HG03045 (cell line): ENCODE results near the gene CTNND2.

Experiments
- ATAC-seq: cut with Tn5 transposase; IDR thresholded peaks from one replicate; pipeline ENCODE4 v1.9.1; 2021; ENCODE audit warnings: mild to moderate bottlenecking, moderate library complexity; ENCODE audit not compliant: unreplicated experiment

The CTNND2 gene

GRCh38 chr5:11531811-11532555 is 372.3 kb downstream of the CTNND2 start:
- no peak for ATAC-seq

GRCh38 chr5:11528720-11529119 is 375.5 kb downstream of the CTNND2 start:
- ATAC-seq = no peak

DNA sequence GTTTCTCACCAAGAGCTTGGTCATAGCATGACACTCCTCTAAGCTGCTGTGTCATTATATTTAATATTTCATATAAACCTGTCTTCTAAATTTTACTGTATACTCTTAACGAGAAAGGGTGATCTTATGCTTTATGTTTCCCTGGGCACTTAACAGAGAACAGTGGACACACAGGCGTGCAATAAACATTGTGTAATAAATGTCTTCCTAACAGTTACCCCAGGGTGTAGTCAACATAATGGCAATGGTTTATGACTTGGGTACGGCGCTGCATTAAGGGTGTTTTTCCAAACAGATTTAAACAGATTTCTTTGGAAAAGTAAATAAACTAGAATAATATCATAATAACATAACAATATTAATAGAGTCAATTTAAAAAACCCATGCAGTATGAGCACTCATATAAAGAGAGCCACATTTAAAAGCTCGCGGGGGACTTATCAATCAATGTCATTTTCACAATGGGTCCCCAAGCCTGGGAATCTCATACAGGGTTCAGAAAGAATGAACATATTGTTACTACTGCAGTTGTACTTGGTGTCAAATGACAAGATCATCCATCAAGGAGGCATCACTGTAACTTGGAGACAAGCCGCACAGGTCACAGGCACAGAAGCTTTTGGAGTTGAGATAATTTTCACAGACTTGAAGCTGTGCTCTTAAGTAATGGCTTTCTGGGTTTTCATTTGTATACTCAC is 376.4 kb downstream of the CTNND2 start:
- no peak for ATAC-seq

GRCh38 chr5:11525020-11525419 is 379.2 kb downstream of the CTNND2 start:
- no peak for ATAC-seq

DNA sequence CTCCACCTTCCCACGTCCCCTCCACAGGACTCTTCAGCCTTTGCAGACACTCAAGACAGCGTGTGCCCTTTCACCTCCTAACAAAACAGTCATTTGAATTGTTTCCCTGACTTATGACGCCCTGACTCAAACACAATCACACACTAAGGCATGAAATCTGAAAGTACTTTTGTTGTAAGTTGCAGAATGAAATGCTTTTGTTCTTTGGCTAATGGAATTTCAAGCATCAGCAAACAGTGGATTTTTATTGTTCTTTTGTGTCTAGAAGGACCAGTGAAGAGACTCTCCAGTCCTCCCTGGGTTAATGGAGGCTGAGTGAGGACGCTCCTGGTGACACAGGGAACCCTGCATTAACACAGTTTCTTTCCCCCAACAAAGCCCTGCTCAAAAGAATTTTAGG is 380.1 kb downstream of the CTNND2 start:
- no peak for ATAC-seq

GRCh38 chr5:11522796-11523195 is 381.4 kb downstream of the CTNND2 start:
- no peak for ATAC-seq

DNA sequence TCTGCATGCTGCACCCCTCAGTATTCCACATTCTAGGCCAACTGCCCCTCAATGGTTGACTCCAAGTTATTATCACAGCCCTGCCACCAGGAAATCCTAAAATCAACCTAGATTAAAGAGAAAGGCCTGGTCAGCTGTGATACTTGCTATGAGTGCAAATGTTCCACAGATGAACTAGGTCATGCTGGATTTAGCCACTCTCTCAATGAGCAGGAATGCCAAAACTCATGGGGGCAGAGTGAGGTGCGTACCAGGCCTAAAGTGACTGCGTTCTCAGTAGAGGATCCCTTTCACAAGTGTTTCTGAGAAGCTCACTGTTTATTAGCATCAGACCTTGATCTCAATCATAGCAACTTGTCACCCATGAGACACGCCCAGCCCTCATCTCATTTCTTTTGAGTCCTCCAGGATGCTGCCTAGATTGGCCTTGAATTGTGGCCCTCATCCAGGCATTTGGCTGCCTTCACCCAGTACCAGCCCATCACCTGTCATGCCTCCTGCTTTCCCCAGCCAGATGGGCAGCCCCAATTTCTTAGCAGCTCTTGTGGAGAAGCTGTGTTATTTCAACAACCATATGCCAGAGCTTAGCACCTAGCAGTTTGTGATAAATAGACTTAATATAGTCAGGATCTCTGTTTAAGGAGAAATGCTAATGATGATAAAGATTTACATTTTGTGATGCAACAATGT is 383.9 kb downstream of the CTNND2 start:
- no peak for ATAC-seq

DNA sequence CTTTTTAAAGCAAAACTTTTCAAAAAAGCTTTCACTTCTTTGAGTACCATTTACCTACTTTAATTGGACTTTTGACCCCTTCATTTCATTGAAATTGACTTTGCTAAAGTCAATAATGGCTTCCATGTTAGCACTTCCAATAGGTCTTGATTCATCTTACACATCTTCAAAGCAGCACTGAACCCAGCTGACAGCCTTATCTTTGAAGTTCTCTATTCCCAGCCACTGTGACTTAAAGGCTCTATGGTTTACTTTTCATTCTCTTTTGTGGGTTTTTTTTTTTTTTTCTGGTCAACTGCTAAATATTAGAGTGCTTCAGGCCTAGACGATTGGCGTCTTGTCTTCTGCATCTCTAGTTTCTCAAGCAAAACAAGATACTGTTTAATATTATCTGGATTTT is 385.0 kb downstream of the CTNND2 start:
- ATAC-seq = no peak

DNA sequence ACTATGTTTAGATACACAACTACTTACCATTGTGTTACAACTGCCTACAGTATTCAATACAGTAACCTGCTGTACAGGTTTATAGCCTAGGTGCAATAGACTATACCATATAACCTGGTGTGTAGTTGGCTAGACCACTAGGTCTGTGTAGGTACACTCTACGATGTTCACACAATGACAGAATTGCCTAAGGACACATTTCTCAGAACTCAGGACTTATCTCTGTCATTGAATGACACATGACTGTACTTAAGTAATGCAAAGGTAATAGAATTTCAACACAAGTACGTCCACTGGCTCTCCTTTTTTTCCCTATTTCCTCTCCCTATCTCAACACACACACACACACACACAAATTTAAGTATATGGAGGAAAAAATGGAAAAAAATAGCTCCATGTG is 385.6 kb downstream of the CTNND2 start:
- ATAC-seq = no peak

GRCh38 chr5:11514705-11515432 is 389.4 kb downstream of the CTNND2 start:
- ATAC-seq = no peak

- no peak for ATAC-seq
Observed at GRCh38 chr5:11511878-11512277, 392.4 kb downstream of the CTNND2 start.

- ATAC-seq = no peak
Observed at GRCh38 chr5:11510889-11511288, 393.4 kb downstream of the CTNND2 start.

DNA sequence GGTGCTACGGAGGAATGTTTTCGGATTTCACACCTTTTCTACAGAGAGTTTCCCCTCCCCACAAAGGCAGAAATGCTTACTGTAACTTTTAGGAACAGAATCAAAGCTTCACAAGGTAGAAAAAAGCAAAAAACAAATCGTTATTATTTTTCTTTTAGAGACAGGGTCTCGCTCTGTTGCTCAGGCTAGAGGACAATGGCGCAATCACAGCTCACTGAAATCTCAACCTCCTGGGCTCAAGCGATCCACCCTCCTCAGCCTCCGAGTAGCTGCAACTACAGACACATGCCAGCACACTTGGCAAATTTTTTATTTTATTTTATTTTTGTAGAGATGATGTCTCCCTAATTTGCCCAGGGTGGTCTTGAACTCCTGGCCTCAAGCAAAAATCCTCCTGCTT is 394.5 kb downstream of the CTNND2 start:
- no peak for ATAC-seq

DNA sequence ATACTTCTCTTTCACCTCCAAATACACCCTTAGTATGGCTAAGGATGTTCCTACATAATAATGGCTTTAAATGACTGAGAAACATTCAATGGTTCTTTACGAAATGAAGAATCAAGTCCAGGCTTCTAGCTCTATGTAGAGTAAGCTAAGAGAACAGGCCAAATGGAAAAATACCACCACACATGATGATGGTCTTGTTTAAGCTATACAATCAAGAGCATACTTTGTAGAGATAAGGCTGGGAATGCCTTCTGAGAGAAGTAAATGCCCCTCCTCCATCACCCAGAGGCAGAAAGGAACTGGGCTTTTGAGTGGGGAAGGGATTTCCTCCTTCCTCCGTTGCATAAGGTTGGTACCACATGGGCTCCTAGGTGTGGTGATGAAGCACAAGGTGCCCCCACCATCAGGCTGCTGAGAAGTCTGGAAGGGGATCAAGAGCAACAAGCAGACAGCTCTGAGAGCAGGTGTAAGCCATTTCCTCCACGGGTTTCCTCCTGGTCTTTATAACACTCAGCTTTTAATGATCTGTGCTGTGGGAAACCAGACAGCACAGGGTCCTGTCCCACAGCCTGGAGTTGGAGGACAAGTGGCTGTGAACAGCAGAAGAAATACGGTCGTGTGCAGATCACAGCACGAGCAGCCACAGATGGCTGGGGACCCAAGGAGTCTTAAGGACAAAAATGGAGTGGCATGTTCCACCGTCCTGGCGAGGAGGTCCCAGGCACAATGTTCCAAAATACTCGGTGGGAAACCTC is 396.9 kb downstream of the CTNND2 start:
- no peak for ATAC-seq

- ATAC-seq = no peak
Observed at GRCh38 chr5:11504886-11505193, 399.4 kb downstream of the CTNND2 start.

DNA sequence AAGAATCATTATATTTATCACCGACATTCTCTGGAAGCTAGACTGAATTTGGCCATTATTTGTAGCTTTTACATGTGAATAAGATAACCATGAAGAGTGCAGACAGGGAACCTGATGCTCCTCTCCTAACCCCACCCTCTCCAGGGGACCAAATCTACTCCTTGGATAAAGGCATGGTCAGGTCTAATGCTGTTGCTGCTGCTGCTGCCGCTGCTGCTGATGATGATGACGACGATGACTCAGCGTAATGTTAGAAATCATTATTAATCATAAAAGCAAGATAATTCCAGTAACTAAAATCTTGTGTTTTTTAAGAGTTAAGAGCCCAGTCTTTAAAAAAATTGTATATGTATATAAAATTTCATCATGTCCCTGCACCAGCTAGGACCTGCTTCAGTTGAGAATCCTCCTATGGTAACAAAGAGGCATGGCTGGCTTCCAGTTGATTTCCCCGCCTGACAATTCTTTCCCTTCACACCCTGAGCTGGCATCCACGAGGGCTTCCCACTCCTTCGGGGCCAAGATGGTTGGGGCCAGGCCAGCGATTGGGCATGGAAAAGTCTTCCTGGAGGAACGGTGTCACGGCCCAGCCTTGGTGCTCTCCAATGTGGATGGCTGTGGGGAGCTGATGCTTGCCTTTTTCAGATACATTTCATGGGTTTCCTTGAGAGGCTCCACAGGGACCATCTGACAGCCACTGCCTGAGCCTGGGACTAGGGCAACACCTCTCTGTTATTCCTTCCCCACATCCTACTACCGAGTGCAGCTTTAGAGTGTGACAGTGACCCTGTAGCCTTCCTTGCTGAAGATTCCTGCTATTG is 400.0 kb downstream of the CTNND2 start:
- ATAC-seq = no peak

GRCh38 chr5:11502783-11503182 is 401.5 kb downstream of the CTNND2 start:
- ATAC-seq = no peak

GRCh38 chr5:11497651-11498050 is 406.6 kb downstream of the CTNND2 start:
- no peak for ATAC-seq

DNA sequence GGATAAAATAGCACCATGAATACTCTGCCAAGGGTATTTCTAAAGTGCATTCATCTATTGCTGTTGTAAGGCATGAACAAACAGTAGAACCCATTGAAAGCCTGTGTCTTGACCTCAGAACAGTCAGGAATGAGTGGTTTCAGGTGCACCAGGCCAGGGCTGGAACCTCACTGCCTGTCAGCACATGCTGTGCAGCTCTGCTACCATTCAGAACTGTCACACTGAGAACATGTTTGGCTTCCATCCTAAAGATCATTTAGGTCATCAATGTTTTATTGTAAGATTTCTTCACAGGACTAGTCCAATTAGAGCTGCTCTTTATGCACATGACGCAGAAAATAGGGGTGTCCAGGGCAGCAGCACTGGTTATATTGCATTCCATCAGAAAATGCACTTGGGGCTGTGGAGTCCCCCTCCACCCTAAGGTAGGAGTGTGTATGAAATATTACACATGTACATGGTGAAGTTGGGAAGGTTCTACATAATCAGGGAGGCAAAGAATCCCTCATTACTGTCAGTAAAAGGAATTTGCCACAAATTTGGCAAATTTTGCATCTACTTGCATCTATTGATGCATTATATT is 408.0 kb downstream of the CTNND2 start:
- no peak for ATAC-seq

GRCh38 chr5:11494340-11494739 is 409.9 kb downstream of the CTNND2 start:
- no peak for ATAC-seq
